Ramos (cell line): Measurements from ENCODE around the gene MICOS13.
"Not testable (repeated sequence)": the region's sequence is repeated elsewhere in the genome, so short reads cannot be mapped to it uniquely, and the experiment has no call there.

Experiments used
- in situ Hi-C: fragments of 300-500 bp; cut with MboI; formaldehyde crosslinking; loops from one replicate; pipeline ENCODE4 v1.14.3; 2022; ENCODE audit warnings: low sequenced_read_pairs; ENCODE audit not compliant: unreplicated experiment

The MICOS13 gene

GRCh38 chr19:5702053-5702410 is 21.7 kb upstream of the MICOS13 start:
- in situ Hi-C loops: not testable (repeated sequence)

DNA sequence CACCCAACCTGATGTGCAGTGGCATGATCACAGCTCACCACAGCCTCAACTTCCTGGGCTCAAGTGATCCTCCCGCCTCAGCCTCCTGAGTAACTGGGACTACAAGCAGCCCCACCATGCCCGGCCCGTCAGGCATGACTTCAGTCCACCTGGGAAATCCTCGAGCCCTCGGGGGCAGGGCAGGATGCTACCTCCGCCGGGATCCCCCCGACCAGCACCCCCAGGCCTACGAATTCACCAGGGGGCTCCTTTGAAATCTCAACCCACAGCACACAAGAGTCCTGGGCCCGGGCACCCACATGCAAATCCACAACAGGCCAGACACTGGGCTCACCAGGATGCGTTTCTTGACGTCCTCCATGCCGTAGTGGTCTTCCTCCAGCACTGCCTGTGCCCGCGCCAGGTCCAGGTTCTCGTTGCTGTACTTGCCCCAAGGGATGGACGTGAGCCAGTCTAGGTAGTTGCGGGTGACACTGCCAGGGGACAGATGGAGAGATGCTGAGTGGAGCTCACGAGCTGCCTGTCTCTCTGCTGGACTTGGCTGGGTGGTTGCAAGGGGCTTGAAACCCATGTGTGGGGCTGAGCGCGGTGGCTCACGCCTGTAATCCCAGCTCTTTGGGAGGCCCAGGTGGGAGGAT is 20.3 kb upstream of the MICOS13 start:
- in situ Hi-C loops: no loop called here

DNA sequence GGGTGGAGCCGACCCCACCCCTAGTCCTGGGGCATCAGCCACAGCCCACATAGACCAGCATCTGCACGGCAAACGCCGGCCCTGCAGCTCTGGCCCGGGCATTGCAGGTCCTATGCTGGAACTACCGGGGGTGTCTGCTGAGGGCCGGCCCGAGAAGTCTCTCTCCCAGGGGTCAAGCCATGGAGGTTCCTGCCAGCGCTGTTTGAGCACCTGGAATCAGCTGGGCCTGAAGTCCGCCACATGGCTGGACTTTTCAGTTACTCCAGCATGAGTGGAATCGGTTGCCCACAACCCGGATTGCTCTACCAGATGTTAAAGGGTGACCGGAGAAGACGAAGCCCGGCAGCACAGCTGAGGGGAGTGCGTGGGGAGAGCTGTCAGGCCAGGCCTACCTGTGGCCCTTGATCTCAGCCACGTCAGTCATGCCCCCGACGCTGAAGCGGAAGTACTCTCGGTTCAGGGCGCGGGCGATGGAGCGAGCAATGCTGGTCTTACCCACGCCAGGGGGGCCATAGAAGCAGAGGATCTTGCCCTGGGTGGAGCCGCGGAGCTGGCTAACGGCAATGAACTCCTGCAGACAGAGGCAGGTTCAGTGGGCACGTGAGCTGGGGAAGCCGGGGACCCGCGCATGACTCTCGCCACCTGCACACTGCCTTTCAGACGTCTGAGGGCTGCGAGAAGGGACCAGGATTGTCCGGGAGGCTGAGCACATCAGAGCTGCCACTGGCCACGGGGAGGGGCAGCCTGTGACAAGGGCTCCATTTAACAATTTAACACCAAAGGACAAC is 18.5 kb upstream of the MICOS13 start:
- in situ Hi-C loops: no loop called here

GRCh38 chr19:5697890-5698634 is 17.7 kb upstream of the MICOS13 start:
- in situ Hi-C loops: no loop called here

- in situ Hi-C loops: no loop called here
Observed at GRCh38 chr19:5697022-5697889, 16.9 kb upstream of the MICOS13 start.

- in situ Hi-C loops: no loop called here
Observed at GRCh38 chr19:5696196-5697021, 16.1 kb upstream of the MICOS13 start.

GRCh38 chr19:5695649-5696195 is 15.4 kb upstream of the MICOS13 start:
- in situ Hi-C loops: no loop called here

DNA sequence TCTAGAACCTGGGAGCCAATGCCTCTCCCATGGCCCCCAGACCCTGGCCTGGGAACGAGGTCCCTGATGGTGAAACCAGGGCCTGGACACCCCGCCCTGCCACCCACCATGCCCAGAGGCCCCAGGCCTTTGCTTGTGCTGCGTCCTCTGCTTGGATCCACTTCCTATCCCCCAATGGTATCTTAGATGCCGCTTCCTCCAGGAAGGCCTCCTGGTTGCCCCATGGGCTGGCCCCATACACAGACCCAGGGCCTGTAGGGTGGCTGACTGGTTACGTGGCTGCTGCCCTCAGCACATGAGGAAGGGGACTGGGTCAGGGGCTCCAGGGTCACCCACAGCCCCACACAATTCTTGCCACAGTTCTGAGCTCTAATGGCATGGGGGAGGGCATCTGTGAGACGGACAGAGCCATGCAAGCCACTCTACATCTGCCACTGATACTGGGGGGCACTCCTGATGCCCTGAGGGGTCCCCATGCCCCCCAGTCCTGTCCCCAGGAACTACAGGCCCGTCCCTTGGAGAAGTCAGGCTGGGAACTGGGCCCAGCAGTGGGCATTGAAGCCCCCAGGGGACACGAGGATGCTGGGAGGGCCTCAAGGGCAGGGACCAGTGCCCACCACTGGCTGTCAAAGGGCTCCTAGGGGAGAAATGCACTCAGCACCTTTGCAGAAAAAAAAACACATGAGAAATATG is 14.8 kb upstream of the MICOS13 start:
- in situ Hi-C loops: no loop called here

- in situ Hi-C loops: no loop called here
Observed at GRCh38 chr19:5694167-5694955, 14.0 kb upstream of the MICOS13 start.

DNA sequence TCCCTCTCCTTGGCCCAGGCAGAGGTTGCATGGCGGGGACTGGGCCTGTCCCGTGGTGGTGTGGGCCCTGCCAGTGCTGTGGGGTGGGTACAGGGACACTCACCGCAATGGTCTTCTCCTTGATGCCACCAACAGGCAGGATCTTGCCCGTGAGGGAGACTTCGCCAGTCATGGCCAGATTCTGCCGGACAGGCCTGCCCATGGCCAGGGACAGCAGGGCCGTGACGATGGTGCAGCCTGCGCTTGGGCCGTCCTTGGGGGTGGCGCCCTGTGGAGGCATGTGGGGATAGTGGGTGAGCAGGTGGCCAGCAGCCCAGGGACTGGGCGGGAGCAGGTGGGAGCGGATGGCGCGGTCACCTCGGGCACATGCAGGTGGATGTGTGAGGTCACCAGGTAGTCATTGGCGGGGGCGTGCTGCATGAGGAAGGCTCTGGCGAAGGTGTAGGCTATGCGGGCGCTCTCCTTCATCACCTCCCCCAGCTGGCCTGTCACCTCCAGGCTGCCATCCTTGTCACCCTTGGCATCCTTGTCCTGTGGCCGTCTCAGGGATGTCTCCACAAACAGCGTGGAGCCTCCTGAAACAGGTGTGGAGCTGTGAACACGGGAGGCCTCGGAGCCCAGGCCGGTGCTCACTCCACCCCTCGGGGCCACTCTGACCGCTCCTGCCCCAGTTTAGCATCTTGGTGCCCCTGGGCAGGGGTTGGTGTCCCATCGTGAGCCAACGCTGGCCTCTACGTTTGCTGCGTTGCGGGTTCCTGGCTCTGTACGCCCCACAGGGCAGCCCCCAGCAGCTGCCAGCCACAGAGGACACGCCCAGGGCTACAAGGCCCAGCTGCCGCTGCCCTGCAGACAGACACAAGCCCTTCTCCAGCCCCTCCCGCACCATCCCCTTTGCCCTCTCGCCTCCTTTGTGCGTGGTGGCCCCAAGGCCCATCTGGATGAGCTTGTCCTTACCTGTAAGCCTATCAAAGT is 13.2 kb upstream of the MICOS13 start:
- in situ Hi-C loops: no loop called here

DNA sequence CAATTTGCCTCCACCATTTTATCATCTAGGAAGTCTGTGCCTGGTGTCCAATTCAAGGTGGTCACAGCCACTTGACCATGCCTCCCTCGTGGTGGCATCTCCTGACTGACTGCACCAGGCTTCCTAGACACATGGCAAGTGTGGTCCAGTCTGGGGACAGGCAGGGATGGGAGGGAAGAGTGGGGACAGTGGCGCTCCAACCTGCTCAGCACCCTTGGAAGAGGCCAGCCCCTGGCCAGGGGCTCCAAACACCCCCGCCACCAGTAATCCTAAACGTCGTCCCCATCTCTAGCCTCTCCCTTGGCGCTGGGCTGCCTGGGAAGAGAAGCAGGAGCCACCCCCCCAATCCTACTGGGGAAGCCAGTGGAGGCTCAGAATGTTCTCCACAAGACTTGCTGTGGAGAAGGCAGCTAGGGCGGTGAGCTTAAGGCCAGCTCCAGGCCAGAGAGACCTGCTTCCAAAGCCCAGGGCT is 12.4 kb upstream of the MICOS13 start:
- in situ Hi-C loops: no loop called here

GRCh38 chr19:5691822-5692722 is 11.8 kb upstream of the MICOS13 start:
- in situ Hi-C loops: no loop called here

DNA sequence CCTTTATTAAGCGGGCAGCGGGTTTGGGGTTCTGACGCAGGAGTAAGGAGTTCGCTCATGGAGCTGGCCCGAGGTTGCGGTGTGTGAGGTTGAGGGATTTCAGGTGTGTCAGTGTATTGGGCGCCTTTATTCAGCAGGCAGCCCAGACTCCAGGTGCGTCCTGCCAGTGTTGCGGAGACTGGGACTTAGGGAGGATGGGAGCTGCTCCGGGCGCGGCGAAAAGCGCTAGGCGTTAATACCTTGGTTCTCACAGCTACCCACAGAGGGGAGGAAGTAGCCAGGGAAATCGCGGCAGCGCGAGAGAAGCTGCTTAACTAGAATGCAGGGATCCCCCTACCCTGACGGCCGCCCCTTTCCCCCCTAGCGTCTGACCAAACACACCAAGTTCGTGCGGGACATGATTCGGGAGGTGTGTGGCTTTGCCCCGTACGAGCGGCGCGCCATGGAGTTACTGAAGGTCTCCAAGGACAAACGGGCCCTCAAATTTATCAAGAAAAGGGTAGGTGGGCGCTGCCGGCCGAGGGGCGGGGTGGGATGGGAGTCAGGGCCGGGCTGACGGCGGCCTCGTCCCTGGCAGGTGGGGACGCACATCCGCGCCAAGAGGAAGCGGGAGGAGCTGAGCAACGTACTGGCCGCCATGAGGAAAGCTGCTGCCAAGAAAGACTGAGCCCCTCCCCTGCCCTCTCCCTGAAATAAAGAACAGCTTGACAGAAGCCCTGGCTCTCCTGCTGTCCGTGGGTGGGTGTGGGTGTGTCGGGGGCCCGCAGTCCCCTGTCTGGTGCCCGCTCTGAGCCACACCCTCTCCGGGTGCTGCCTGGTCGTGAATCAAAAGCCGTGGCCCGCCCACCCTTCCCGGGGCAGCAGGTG is 10.9 kb upstream of the MICOS13 start:
- in situ Hi-C loops: no loop called here

GRCh38 chr19:5690125-5690954 is 10.0 kb upstream of the MICOS13 start, which contains the start of gene RPL36:
RPL36 (plus strand) TSS chr19:5690295; CDS start chr19:5690508, 213 bp downstream.
- in situ Hi-C loops: no loop called here
